ENCODE results near the gene SCARF2.
A peak's percentile ranks its signal among the peaks of the same experiment; 100 is the strongest.

SCARF2 gene

GRCh38 chr22:20424568-20424931 lies 13.1 kb downstream of the SCARF2 start:
- H3K4me3 ChIP-seq (ENCODE audit: low read length) = no peak overlapping the region
- TF ChIP-seq CTCF (conservative IDR thresholded peaks at IDR 0.05; ENCODE audit: low read length) = no peak
- DNase-seq (ENCODE audit: low read depth) = no peak

- DNase-seq (ENCODE audit: low read depth) = no peak
- no peak for TF ChIP-seq CTCF (conservative IDR thresholded peaks at IDR 0.05; ENCODE audit: low read length)
- no peak overlapping the region for H3K4me3 ChIP-seq (ENCODE audit: low read length)
These were observed 13.6 kb downstream of the SCARF2 start for GRCh38 chr22:20423906-20424551.

- DNase-seq (ENCODE audit: low read depth) = peak; percentile 87
- no peak for TF ChIP-seq CTCF (conservative IDR thresholded peaks at IDR 0.05; ENCODE audit: low read length)
These were observed 14.4 kb downstream of the SCARF2 start for GRCh38 chr22:20423008-20423905.

DNA sequence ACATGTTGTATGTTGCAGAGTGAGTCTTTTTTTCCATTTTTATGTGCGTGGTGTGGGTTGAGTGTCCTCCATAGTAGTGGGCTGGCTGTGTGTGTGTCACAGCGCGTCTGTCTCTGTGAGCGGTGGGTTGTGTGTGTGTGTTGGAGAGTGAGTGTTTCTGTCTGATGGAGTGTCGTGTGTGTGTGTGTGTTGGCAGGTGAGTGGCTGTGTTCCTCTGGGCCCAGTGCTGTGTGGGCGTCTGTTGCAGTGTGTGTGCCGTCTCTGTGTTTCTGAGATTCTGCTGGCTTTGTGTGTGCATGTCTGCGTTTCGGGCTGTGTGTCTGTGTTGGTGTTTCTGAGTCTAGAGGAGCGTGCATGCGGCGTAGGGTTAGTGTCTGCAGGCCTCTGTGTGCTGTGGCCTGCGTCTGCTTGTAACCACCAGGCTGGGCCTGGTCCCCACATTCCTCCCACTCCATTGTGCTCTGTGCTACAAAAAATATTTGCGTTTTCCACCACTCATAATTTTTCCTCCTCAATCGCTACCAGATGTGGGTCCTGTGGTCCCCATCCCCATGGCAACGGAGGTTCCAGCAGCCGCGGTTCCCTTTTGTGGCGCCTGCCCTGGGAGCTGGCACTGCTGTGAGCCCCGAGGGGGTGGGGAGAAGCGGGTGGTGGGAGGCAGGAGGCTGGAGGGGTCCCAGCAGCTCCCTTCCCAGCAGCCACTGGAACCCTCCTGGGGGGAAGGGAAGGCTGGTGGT lies 15.2 kb downstream of the SCARF2 start:
- no peak for TF ChIP-seq CTCF (conservative IDR thresholded peaks at IDR 0.05; ENCODE audit: low read length)
- peak; percentile 97 for DNase-seq (ENCODE audit: low read depth)
- H3K4me3 ChIP-seq (ENCODE audit: low read length) = peak overlapping the region; percentile 1; the same call in 1 of the 2 replicates

More at GRCh38 chr22:20423008-20423905, 14.4 kb downstream of the SCARF2 start:
- H3K4me3 ChIP-seq (ENCODE audit: low read length) = peak overlapping the region; percentile 1; the same call in 1 of the 2 replicates

DNA sequence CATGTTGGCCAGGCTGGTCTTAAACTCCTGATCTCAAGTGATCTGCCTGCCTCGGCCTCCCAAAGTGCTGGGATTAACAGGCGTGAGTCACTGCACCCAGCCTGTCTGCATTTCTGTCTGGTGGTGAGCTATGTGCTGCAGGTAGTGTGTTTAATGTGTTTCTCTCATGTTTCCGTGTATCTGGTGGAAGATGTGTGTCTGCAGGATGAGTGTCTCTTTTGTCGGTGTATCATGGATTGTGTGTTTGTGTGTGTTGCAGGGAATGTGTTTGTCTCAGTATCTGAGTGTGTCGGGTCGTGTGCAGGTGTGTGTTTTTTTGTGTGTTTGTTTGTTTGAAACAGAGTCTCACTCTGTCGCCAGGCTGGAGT lies 16.1 kb downstream of the SCARF2 start:
- DNase-seq (ENCODE audit: low read depth) = no peak
- no peak for TF ChIP-seq CTCF (conservative IDR thresholded peaks at IDR 0.05; ENCODE audit: low read length)
- no peak overlapping the region for H3K4me3 ChIP-seq (ENCODE audit: low read length)

DNA sequence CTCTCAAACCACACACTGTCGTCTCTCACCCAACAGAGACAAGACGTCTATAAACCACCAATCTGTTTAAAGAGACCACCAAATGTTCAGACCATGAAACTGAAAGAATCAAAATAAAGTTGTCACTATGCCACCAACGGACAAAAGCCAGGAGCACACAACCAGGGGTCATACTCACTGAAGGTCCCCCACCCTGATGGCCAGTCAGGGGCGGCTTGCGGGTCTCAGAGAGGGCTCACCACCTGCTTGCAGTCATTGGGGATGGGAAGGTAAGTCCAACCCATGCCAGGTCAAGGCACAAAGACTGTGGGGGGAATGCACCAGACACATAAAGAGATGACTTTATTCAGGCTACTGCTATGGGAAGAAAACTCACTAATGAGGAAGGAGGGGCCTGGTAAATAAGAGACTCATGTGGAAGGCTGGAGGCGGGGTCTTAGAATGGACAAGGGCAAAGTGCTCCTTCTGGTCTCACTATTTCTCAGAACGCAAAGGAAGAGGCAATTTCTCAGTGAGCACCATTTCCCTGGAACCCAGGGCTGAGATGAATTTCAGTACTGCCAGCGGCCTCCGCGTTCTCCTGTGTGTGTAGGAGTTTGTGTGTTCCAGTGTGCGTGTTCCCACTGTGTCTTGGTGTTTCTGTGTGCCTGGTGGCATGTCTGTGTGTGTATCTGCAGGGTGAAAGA lies 17.3 kb downstream of the SCARF2 start:
- no peak for DNase-seq (ENCODE audit: low read depth)
- H3K4me3 ChIP-seq (ENCODE audit: low read length) = no peak overlapping the region
- no peak for TF ChIP-seq CTCF (conservative IDR thresholded peaks at IDR 0.05; ENCODE audit: low read length)
